ENCODE measurements around the gene ZNF331.
"Not testable (repeated sequence)": the region's sequence is repeated elsewhere in the genome, so short reads cannot be mapped to it uniquely, and the experiment has no call there.

- not testable (repeated sequence) for TF ChIP-seq EP300 (IDR thresholded peaks at IDR 0.05)
- TF ChIP-seq, protein P1, sequence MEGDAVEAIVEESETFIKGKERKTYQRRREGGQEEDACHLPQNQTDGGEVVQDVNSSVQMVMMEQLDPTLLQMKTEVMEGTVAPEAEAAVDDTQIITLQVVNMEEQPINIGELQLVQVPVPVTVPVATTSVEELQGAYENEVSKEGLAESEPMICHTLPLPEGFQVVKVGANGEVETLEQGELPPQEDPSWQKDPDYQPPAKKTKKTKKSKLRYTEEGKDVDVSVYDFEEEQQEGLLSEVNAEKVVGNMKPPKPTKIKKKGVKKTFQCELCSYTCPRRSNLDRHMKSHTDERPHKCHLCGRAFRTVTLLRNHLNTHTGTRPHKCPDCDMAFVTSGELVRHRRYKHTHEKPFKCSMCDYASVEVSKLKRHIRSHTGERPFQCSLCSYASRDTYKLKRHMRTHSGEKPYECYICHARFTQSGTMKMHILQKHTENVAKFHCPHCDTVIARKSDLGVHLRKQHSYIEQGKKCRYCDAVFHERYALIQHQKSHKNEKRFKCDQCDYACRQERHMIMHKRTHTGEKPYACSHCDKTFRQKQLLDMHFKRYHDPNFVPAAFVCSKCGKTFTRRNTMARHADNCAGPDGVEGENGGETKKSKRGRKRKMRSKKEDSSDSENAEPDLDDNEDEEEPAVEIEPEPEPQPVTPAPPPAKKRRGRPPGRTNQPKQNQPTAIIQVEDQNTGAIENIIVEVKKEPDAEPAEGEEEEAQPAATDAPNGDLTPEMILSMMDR (IDR thresholded peaks at IDR 0.05) = peak in 1 of 4 experiments; percentile 40
These were observed 33.6 kb upstream of the ZNF331 start for GRCh38 chr19:53504365-53504703.

All from sigmoid colon (tissue), 4 donors.